Natural killer cell (primary cell): ENCODE data around the gene BSDC1. TPM values are rescaled to one million over a fixed set of nuclear protein-coding genes. Genes with fewer than 3 reads are reported as not detected.
A peak's percentile ranks its signal among the peaks of the same experiment; 100 is the strongest.
"Not testable (repeated sequence)": the region's sequence is repeated elsewhere in the genome, so short reads cannot be mapped to it uniquely, and the experiment has no call there.

Experiments used
- ATAC-seq, 3 donors: fragments of 150-1000 bp in 2 of 3; fragments of 200-7000 bp in 1 of 3; cut with Tn5 transposase; 1 replicate in 1 of 3; 2 replicates in 2 of 3; pipeline ENCODE4 v1.10.0; 2021; ENCODE audit warnings: mild to moderate bottlenecking in 2 of 3, moderate library complexity in 2 of 3
- DNase-seq, 2 donors: peaks; one replicate each; pipeline versions ENCODE4 v3.0.0 to v3.0.0-alpha.2; 2013 to 2021; ENCODE audit warnings: mixed read lengths in 1 of 2
- H3K27ac ChIP-seq: one replicate; pipeline ENCODE4 v1.5.1; 2013; ENCODE audit warnings: mild to moderate bottlenecking, low read length
- H3K27me3 ChIP-seq: one replicate; pipeline ENCODE4 v1.6.1; 2013; ENCODE audit warnings: low read length; ENCODE audit not compliant: control insufficient read depth, insufficient read depth
- H3K36me3 ChIP-seq: one replicate; pipeline ENCODE4 v1.6.1; 2013; ENCODE audit warnings: low read length; ENCODE audit not compliant: control insufficient read depth, insufficient read depth
- H3K4me1 ChIP-seq: one replicate; pipeline ENCODE4 v1.6.1; 2013; ENCODE audit warnings: low read length; ENCODE audit not compliant: control insufficient read depth, insufficient read depth
- H3K4me3 ChIP-seq: one replicate; pipeline ENCODE4 v1.5.1; 2013; ENCODE audit warnings: low read length
- H3K9me3 ChIP-seq: one replicate; pipeline ENCODE4 v1.6.1; 2013; ENCODE audit warnings: low read length; ENCODE audit not compliant: control insufficient read depth, insufficient read depth
- H3K27ac Mint-ChIP-seq, 2 donors: one replicate each; pipeline ENCODE4 v1.8.0; 2022; ENCODE audit warnings: mild to moderate bottlenecking in 2 of 2, mixed read lengths in 2 of 2, moderate library complexity in 1 of 2
- H3K27me3 Mint-ChIP-seq, 2 donors: one replicate each; pipeline ENCODE4 v1.8.0; 2022; ENCODE audit warnings: low read depth in 2 of 2, mixed read lengths in 2 of 2
- H3K36me3 Mint-ChIP-seq: one replicate; pipeline ENCODE4 v1.8.0; 2022; ENCODE audit warnings: mixed read lengths
- H3K4me1 Mint-ChIP-seq, 2 donors: one replicate each; pipeline ENCODE4 v1.8.0; 2022; ENCODE audit warnings: mixed read lengths in 2 of 2
- H3K4me3 Mint-ChIP-seq: one replicate; pipeline ENCODE4 v1.8.0; 2022; ENCODE audit warnings: mild to moderate bottlenecking, moderate library complexity, mixed read lengths
- H3K9me3 Mint-ChIP-seq, 2 donors: one replicate each; pipeline ENCODE4 v1.8.0; 2022; ENCODE audit warnings: mixed read lengths in 2 of 2
- CTCF ChIP-seq: fragments of 200-600 bp; IDR thresholded peaks from one replicate; pipeline ENCODE4 v1.8.0; 2022; ENCODE audit warnings: antibody characterized with exemption
- WGBS: methylation state at CpG from one replicate; pipeline ENCODE4 v1.1.7; 2013; ENCODE audit warnings: missing lambda C conversion rate; ENCODE audit not compliant: insufficient coverage; 5-methylcytosine and 5-hydroxymethylcytosine counted together
- intact Hi-C: fragments of 100-400 bp; cut with micrococcal nuclease; formaldehyde crosslinking; loops from one replicate; pipeline ENCODE4 v1.14.2; 2022
- total RNA-seq, 4 donors: library from RNA; stranded (reverse); fragments of 120-200 nt in 1 of 4; gene quantifications; one replicate each; pipeline versions ENCODE4 v1.2.3 to v1.2.4, GENCODE V29; 2013 to 2022

BSDC1 gene
- total RNA-seq, 3 donors from 2014 or later (not counting 1 experiment from before 2014, with no cell fraction given), result 150 to 203 (median 174) TPM

DNA sequence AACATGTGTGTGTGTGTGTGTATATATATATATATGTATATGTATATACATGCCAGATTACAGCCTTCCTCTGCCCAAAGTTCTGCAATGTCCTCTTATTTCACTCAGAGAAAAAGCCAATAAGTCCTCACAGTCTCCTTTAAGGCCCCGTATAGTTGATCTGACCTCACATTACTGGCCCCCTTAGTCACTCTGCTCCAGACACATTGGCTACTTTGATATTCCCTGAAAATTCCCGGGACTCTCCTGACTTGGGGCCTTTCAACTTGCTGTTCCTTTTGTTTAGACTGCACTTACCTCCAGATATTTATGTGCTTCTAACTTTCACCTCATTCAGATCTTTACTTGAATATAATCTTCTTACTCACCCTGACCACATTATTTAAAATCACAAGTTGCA lies 4.2 kb upstream of the BSDC1 start:
- no peak overlapping the region for H3K27ac Mint-ChIP-seq
- TF ChIP-seq CTCF, result no peak
- H3K9me3 Mint-ChIP-seq, result no peaks in the 10 kb centered on the region
- peaks cover 0 to 10% of the 10 kb centered on the region in 2 donors for H3K27me3 Mint-ChIP-seq
- no peak overlapping the region for H3K4me3 ChIP-seq
- H3K4me3 Mint-ChIP-seq, result no peak overlapping the region
- no peaks in the 10 kb centered on the region for H3K36me3 Mint-ChIP-seq
- H3K9me3 ChIP-seq, result no peaks in the 10 kb centered on the region
- H3K27ac ChIP-seq, result no peak overlapping the region
- WGBS, result 91% methylated on average over 2 of the region's 2 CpGs
- H3K27me3 ChIP-seq, result no peaks in the 10 kb centered on the region
- H3K36me3 ChIP-seq, result no peaks in the 10 kb centered on the region
- peaks cover 18% of the 10 kb centered on the region for H3K4me1 ChIP-seq
- peaks cover 18 to 19% of the 10 kb centered on the region in 2 donors for H3K4me1 Mint-ChIP-seq
- DNase-seq (no peak), ATAC-seq (no peak)
- intact Hi-C loops, result no loop called here

DNA sequence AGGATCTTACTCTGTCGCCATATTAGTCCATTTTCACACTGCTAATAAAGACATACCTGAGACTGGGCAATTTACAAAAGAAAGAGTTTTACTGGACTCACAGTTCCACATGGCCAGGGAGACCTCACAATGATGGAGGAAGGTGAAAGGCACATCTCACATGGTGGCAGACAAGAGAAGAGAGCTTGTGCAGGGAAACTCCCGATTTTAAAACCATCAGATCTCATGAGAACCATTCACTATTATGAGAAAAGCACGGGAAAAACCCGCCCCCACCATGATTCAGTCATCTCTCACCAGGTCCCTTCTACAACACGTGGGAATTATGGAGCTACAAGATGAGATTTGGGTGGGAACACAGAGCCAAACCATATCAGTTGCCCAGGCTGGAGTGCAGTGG lies 2.3 kb upstream of the BSDC1 start:
- DNase-seq, H3K9me3 Mint-ChIP-seq, H3K27ac ChIP-seq, H3K4me3 ChIP-seq, H3K36me3 ChIP-seq, H3K27ac Mint-ChIP-seq, H3K27me3 Mint-ChIP-seq, H3K36me3 Mint-ChIP-seq, H3K9me3 ChIP-seq, ATAC-seq, H3K27me3 ChIP-seq, intact Hi-C loops, H3K4me3 Mint-ChIP-seq: not testable (repeated sequence)
- peaks cover 21% of the 10 kb centered on the region for H3K4me1 ChIP-seq
- WGBS, result 85% methylated on average over 5 of the region's 5 CpGs
- H3K4me1 Mint-ChIP-seq, result peaks cover 21 to 22% of the 10 kb centered on the region in 2 donors

DNA sequence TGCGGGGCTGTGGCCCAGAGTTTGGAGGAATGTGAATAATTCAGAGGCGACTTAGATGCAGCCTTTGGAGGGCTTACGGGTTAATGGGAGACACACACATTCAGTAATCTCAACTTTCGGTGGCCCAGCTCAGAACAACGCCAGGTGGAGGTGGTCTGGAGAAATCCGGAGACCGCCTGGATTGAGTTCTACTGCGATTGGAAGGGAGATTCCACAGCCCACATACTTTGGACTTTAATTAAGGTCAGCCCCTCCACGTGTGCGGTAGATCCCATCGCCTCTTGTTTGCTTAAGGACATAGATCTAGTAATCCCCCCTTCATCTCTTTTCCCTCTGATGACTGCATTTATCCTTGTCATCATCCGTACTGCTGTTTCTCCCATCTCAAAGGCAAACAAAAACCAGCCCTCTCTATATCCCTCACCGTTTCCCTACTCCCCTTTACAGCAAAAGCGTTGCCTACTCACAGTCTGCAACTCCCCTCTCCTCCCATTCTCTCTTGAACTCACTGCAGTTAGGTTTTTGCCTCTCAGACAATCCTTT lies 720 bp upstream of the BSDC1 start:
- Mint-ChIP-seq H3K4me3 (peak overlapping the region; percentile 100), H3K27me3 (peaks cover 0 to 10% of the 10 kb centered on the region in 2 donors), H3K36me3 (no peaks in the 10 kb centered on the region), H3K27ac (peak overlapping the region; percentile 97 to 98), H3K4me1 (peaks cover 21 to 22% of the 10 kb centered on the region in 2 donors), H3K9me3 (no peaks in the 10 kb centered on the region)
- intact Hi-C loops, result loop anchor here (2.0 to 5.0 kb wide), 2 partner anchors 43 to 60 kb away; no protein-coding TSS in a partner anchor
- no peak for TF ChIP-seq CTCF
- DNase-seq (no peak), ATAC-seq (no peak)
- H3K27ac ChIP-seq, result peak overlapping the region; percentile 91
- WGBS, result 2% methylated on average over 14 of the region's 14 CpGs
- peak overlapping the region; percentile 76 for H3K4me3 ChIP-seq
- no peaks in the 10 kb centered on the region for H3K9me3 ChIP-seq
- H3K36me3 ChIP-seq, result peaks cover 12% of the 10 kb centered on the region
- H3K27me3 ChIP-seq, result no peaks in the 10 kb centered on the region
- H3K4me1 ChIP-seq, result peaks cover 16% of the 10 kb centered on the region

GRCh38 chr1:32393832-32394140 lies 455 bp downstream of the BSDC1 start:
- Histone ChIP-seq H3K36me3 (peaks cover 19% of the 10 kb centered on the region), H3K27me3 (no peaks in the 10 kb centered on the region), H3K4me1 (peaks cover 16% of the 10 kb centered on the region), H3K4me3 (peak overlapping the region; percentile 76), H3K9me3 (no peaks in the 10 kb centered on the region), H3K27ac (peak overlapping the region; percentile 91)
- Mint-ChIP-seq H3K4me3 (peak overlapping the region; percentile 100), H3K27me3 (peaks cover 0 to 8% of the 10 kb centered on the region in 2 donors), H3K4me1 (peaks cover 21 to 22% of the 10 kb centered on the region in 2 donors), H3K9me3 (no peaks in the 10 kb centered on the region), H3K27ac (peak overlapping the region; percentile 97 to 98), H3K36me3 (no peaks in the 10 kb centered on the region)
- DNase-seq (no peak), ATAC-seq (peak; percentile 19 to 41 (median 33))
- TF ChIP-seq CTCF, result no peak
- intact Hi-C loops, result loop anchor here (2.0 to 5.0 kb wide), 2 partner anchors 41 to 59 kb away; no protein-coding TSS in a partner anchor
- WGBS, result 4% methylated on average over 15 of the region's 15 CpGs
